Neural cell (in vitro differentiated cells): Measurements from ENCODE around the gene MALRD1. TPM values are rescaled to one million over a fixed set of nuclear protein-coding genes. Genes with fewer than 3 reads are reported as not detected.

Experiments used
- H2AFZ ChIP-seq: fragments of 200-600, 300-800 bp; sonication (generic), shearing (Covaris generic); 2 replicates; pipeline ENCODE4 v1.6.0; 2014; ENCODE audit warnings: low read depth, mild to moderate bottlenecking, antibody characterized with exemption, low read length, moderate library complexity
- H3F3A ChIP-seq: fragments of 200-600 bp; shearing (Covaris generic); 2 replicates; pipeline ENCODE4 v1.6.1; 2016; ENCODE audit warnings: mild to moderate bottlenecking, moderate library complexity, mixed read lengths, antibody characterized with exemption, low read length; ENCODE audit not compliant: insufficient read depth, poor library complexity, severe bottlenecking
- H3K27ac ChIP-seq: fragments of 200-600, 300-800 bp; sonication (generic), shearing (Covaris generic); 2 replicates; pipeline ENCODE4 v1.5.1; 2014; ENCODE audit warnings: mild to moderate bottlenecking, low read length, moderate library complexity
- H3K27me3 ChIP-seq: fragments of 300-800, 200-600 bp; sonication (generic), shearing (Covaris generic); 2 replicates; pipeline ENCODE4 v1.6.0; 2014; ENCODE audit warnings: mild to moderate bottlenecking, low read depth, low read length, moderate library complexity; ENCODE audit not compliant: insufficient read depth
- H3K36me3 ChIP-seq: fragments of 300-800, 200-600 bp; sonication (generic), shearing (Covaris generic); 2 replicates; pipeline ENCODE4 v1.5.1; 2014; ENCODE audit warnings: mild to moderate bottlenecking, antibody characterized with exemption, low read length, moderate library complexity; ENCODE audit not compliant: insufficient read depth
- H3K4me2 ChIP-seq: fragments of 300-800, 200-600 bp; sonication (generic), shearing (Covaris generic); 2 replicates; pipeline ENCODE4 v1.6.0; 2014; ENCODE audit warnings: mild to moderate bottlenecking, low read length
- H3K4me3 ChIP-seq: fragments of 300-800, 200-600 bp; sonication (generic), shearing (Covaris generic); 2 replicates; pipeline ENCODE4 v1.5.1; 2014; ENCODE audit warnings: mild to moderate bottlenecking, low read length, moderate library complexity
- H3K79me2 ChIP-seq: fragments of 200-600 bp; shearing (Covaris generic); replicated peaks from 2 replicates; pipeline ENCODE4 v1.6.0; 2014; ENCODE audit warnings: mild to moderate bottlenecking, low read length, moderate library complexity; ENCODE audit not compliant: insufficient read depth
- H3K9ac ChIP-seq: fragments of 300-800, 200-600 bp; sonication (generic), shearing (Covaris generic); 2 replicates; pipeline ENCODE4 v1.6.1; 2016; ENCODE audit warnings: mild to moderate bottlenecking, low read length, mixed read lengths
- H3K9me2 ChIP-seq: fragments of 200-600 bp; shearing (Covaris generic); 2 replicates; pipeline ENCODE4 v1.6.1; 2016; ENCODE audit warnings: mild to moderate bottlenecking, low read length, mixed read lengths; ENCODE audit not compliant: insufficient read depth
- H3K9me3 ChIP-seq: fragments of 200-600, 300-800 bp; sonication (generic), shearing (Covaris generic); 2 replicates; pipeline ENCODE4 v1.6.1; 2016; ENCODE audit warnings: mild to moderate bottlenecking, mixed run types, low read length, moderate library complexity, mixed read lengths
- H4K20me1 ChIP-seq: fragments of 200-600 bp; shearing (Covaris generic); 2 replicates; pipeline ENCODE4 v1.6.1; 2016; ENCODE audit warnings: mild to moderate bottlenecking, mixed run types; ENCODE audit not compliant: insufficient read depth
- CTCF ChIP-seq: fragments of 450-650 bp; IDR thresholded peaks from 2 replicates; pipeline ENCODE4 v1.5.1; 2014; ENCODE audit warnings: antibody characterized with exemption, mild to moderate bottlenecking, moderate library complexity; ENCODE audit not compliant: poor library complexity, severe bottlenecking
- EP300 ChIP-seq: fragments of 450-650 bp; conservative IDR thresholded peaks from 2 replicates; pipeline ENCODE4 v1.6.1; 2014; ENCODE audit warnings: antibody characterized with exemption, mild to moderate bottlenecking, moderate library complexity; ENCODE audit not compliant: poor library complexity, severe bottlenecking
- EZH2 ChIP-seq: fragments of 200-600, 300-800 bp; shearing (Covaris generic), sonication (generic); IDR thresholded peaks from 2 replicates; pipeline ENCODE4 v1.6.1; 2014; ENCODE audit warnings: antibody characterized with exemption, low read length, borderline replicate concordance, mild to moderate bottlenecking; ENCODE audit not compliant: insufficient read depth, poor library complexity, severe bottlenecking
- MXI1 ChIP-seq: fragments of 450-650 bp; conservative IDR thresholded peaks from 2 replicates; pipeline ENCODE4 v1.6.1; 2014; ENCODE audit warnings: antibody characterized with exemption, mild to moderate bottlenecking; ENCODE audit not compliant: poor library complexity, severe bottlenecking
- POLR2AphosphoS5 ChIP-seq: IDR thresholded peaks from 2 replicates; pipeline ENCODE4 v1.6.1; 2012
- RAD21 ChIP-seq: fragments of 450-650 bp; conservative IDR thresholded peaks from 2 replicates; pipeline ENCODE4 v1.6.1; 2014; ENCODE audit warnings: antibody characterized with exemption, mild to moderate bottlenecking, moderate library complexity
- REST ChIP-seq: IDR thresholded peaks from 2 replicates; pipeline ENCODE4 v1.6.1; 2012; ENCODE audit warnings: borderline replicate concordance
- SMC3 ChIP-seq: fragments of 450-650 bp; conservative IDR thresholded peaks from 2 replicates; pipeline ENCODE4 v1.6.1; 2014; ENCODE audit warnings: antibody characterized with exemption, mild to moderate bottlenecking, moderate library complexity; ENCODE audit not compliant: poor library complexity
- TAF1 ChIP-seq: IDR thresholded peaks from 2 replicates; pipeline ENCODE4 v1.6.1; 2012; ENCODE audit warnings: low read depth
- polyA plus RNA-seq: library from polyadenylated mRNA; depleted of rRNA; stranded (reverse); fragments of >200 nt; gene quantifications from 2 replicates; pipeline ENCODE4 v1.2.3, GENCODE V29; 2014

The MALRD1 gene
- polyA plus RNA-seq, 1 donor from 2014 or later, result 0.21 TPM

- Histone ChIP-seq H2AFZ (no peak overlapping the region), H3K4me2 (no peak overlapping the region)
Observed at GRCh38 chr10:19731560-19731959, 683.0 kb downstream of the MALRD1 start.

GRCh38 chr10:19738440-19738839 is 689.8 kb downstream of the MALRD1 start:
- Histone ChIP-seq H3K9me3 (no peaks in the 10 kb centered on the region), H3K4me3 (no peak overlapping the region), H3K27ac (no peak overlapping the region), H3K9me2 (no peaks in the 10 kb centered on the region), H4K20me1 (no peaks in the 10 kb centered on the region), H3K27me3 (no peaks in the 10 kb centered on the region), H3K36me3 (no peaks in the 10 kb centered on the region), H2AFZ (no peak overlapping the region), H3F3A (no peaks in the 10 kb centered on the region), H3K79me2 (no peaks in the 10 kb centered on the region), H3K9ac (no peak overlapping the region), H3K4me2 (no peak overlapping the region)
- TF ChIP-seq EZH2, result no peak
- TF ChIP-seq REST, result no peak
- TF ChIP-seq SMC3, result no peak
- TF ChIP-seq RAD21, result no peak
- no peak for TF ChIP-seq TAF1
- TF ChIP-seq CTCF, result no peak

More at GRCh38 chr10:19731560-19731959, 683.0 kb downstream of the MALRD1 start:
- Histone ChIP-seq H3F3A (no peaks in the 10 kb centered on the region), H3K27ac (no peak overlapping the region), H4K20me1 (no peaks in the 10 kb centered on the region), H3K79me2 (no peaks in the 10 kb centered on the region), H3K9me2 (no peaks in the 10 kb centered on the region), H3K4me3 (no peak overlapping the region), H3K9me3 (no peaks in the 10 kb centered on the region), H3K36me3 (no peaks in the 10 kb centered on the region), H3K27me3 (no peaks in the 10 kb centered on the region), H3K9ac (no peak overlapping the region)
- TF ChIP-seq SMC3 (no peak), REST (no peak), CTCF (no peak), EZH2 (no peak), TAF1 (no peak), POLR2AphosphoS5 (no peak), RAD21 (no peak), MXI1 (no peak), EP300 (no peak)
